Stimulated activated CD4-positive, alpha-beta T cell treated with anti-CD3 and anti-CD28 coated beads, Interleukin-12 subunit alpha, Interleukin-12 subunit beta, amount 100 ng/mL, for 24 hours (primary cell): Measurements from ENCODE around the gene PIAS3.
A peak's percentile ranks its signal among the peaks of the same experiment; 100 is the strongest.
"Not testable (repeated sequence)": the region's sequence is repeated elsewhere in the genome, so short reads cannot be mapped to it uniquely, and the experiment has no call there.

Experiments
- DNase-seq, 2 experiments: peaks; one replicate each; pipeline ENCODE4 v3.0.0-alpha.2; 2020; ENCODE audit warnings: low read depth in 2 of 2

PIAS3 gene

GRCh38 chr1:145874646-145875045 is 15.8 kb upstream of the PIAS3 start:
- no peak for DNase-seq

- DNase-seq, result peak; percentile 10 to 30
These were observed 13.4 kb upstream of the PIAS3 start for GRCh38 chr1:145871994-145872924.

- DNase-seq, result no peak
These were observed 9.4 kb upstream of the PIAS3 start for GRCh38 chr1:145868232-145868631.

- DNase-seq, result no peak
These were observed 4.6 kb upstream of the PIAS3 start for GRCh38 chr1:145863282-145864018.

GRCh38 chr1:145859491-145860023 is 676 bp upstream of the PIAS3 start:
- DNase-seq, result peak; percentile 52 to 80

- DNase-seq, result peak; percentile 12 to 38
These were observed 512 bp downstream of the PIAS3 start for GRCh38 chr1:145858238-145858900.

- DNase-seq, result no peak
These were observed 1.7 kb downstream of the PIAS3 start for GRCh38 chr1:145857170-145857569.

GRCh38 chr1:145855426-145855948 is 3.4 kb downstream of the PIAS3 start:
- DNase-seq, result no peak

- no peak for DNase-seq
These were observed 9.3 kb downstream of the PIAS3 start for GRCh38 chr1:145849356-145850160.

GRCh38 chr1:145847827-145848226 is 11.1 kb downstream of the PIAS3 start:
- DNase-seq, result no peak

GRCh38 chr1:145846201-145846612 is 12.7 kb downstream of the PIAS3 start:
- DNase-seq, result no peak

- DNase-seq, result peak; percentile 46 to 57
These were observed 13.2 kb downstream of the PIAS3 start, which contains the start of gene NUDT17 for GRCh38 chr1:145845514-145846161. Gene NUDT17, plus strand, starts transcription at chr1:145845630. Its CDS starts 11 bp downstream, at chr1:145845641.

GRCh38 chr1:145845144-145845513 is 13.8 kb downstream of the PIAS3 start:
- no peak for DNase-seq

- no peak for DNase-seq
These were observed 15.8 kb downstream of the PIAS3 start for GRCh38 chr1:145843031-145843430.

GRCh38 chr1:145837656-145838055 is 21.2 kb downstream of the PIAS3 start:
- no peak for DNase-seq

GRCh38 chr1:145830810-145831209 is 28.1 kb downstream of the PIAS3 start:
- DNase-seq, result not testable (repeated sequence)

GRCh38 chr1:145828367-145829026 is 30.4 kb downstream of the PIAS3 start:
- DNase-seq, result no peak

GRCh38 chr1:145827966-145828365 is 30.9 kb downstream of the PIAS3 start:
- no peak for DNase-seq

- no peak for DNase-seq
These were observed 32.9 kb downstream of the PIAS3 start for GRCh38 chr1:145826030-145826429.

GRCh38 chr1:145824499-145824842 is 34.4 kb downstream of the PIAS3 start:
- no peak for DNase-seq
